GM12878 (cell line): ENCODE measurements around the gene ANKRD13B. TPM values are rescaled to one million over a fixed set of nuclear protein-coding genes. Genes with fewer than 3 reads are reported as not detected.
A peak's percentile ranks its signal among the peaks of the same experiment; 100 is the strongest.

Experiments used
- CHD2 ChIP-seq: IDR thresholded peaks from 2 replicates; pipeline ENCODE4 v1.6.1; 2011; ENCODE audit warnings: low read depth, low read length, improper control_type of control experiment, borderline replicate concordance
- EED ChIP-seq: sonication (generic); IDR thresholded peaks from 2 replicates; pipeline ENCODE4 v1.6.1; 2016; ENCODE audit warnings: antibody characterized with exemption, low read depth
- EGR1 ChIP-seq, 2 experiments: IDR thresholded peaks; 1 replicate in 1 of 2; 2 replicates in 1 of 2; pipeline ENCODE4 v1.6.1; 2011 to 2012; ENCODE audit warnings: low read depth in 2 of 2, low read length in 2 of 2, borderline replicate concordance in 1 of 2, mild to moderate bottlenecking in 1 of 2, moderate library complexity in 1 of 2
- HDGF ChIP-seq: fragments of 450-650 bp; IDR thresholded peaks from 2 replicates; pipeline ENCODE4 v1.6.1; 2016; ENCODE audit warnings: antibody characterized with exemption
- NFYB ChIP-seq: IDR thresholded peaks from 2 replicates; pipeline ENCODE4 v1.6.1; 2011; ENCODE audit warnings: low read depth, mild to moderate bottlenecking, low read length, improper control_type of control experiment, moderate library complexity; ENCODE audit not compliant: insufficient read depth
- PAX5 ChIP-seq: IDR thresholded peaks from 2 replicates; pipeline ENCODE4 v1.6.1; 2011; ENCODE audit warnings: low read depth, low read length, borderline replicate concordance
- POLR2AphosphoS5 ChIP-seq: IDR thresholded peaks from 2 replicates; pipeline ENCODE4 v1.6.1; 2011; ENCODE audit warnings: mild to moderate bottlenecking, low read length, inconsistent platforms
- RELA ChIP-seq: fragments of 450-650 bp; IDR thresholded peaks from 2 replicates; pipeline ENCODE4 v1.8.0; 2014; ENCODE audit warnings: borderline replicate concordance; ENCODE audit not compliant: partially characterized antibody
- STAT3 ChIP-seq: IDR thresholded peaks from 2 replicates; pipeline ENCODE4 v1.6.1; 2011; ENCODE audit warnings: low read depth, low read length, improper control_type of control experiment
- TAF1 ChIP-seq: IDR thresholded peaks from 2 replicates; pipeline ENCODE4 v1.6.1; 2011; ENCODE audit warnings: mild to moderate bottlenecking, low read depth, low read length, borderline replicate concordance
- TARDBP ChIP-seq: IDR thresholded peaks from 2 replicates; pipeline ENCODE4 v1.6.1; 2016; ENCODE audit warnings: borderline replicate concordance
- ZNF274 ChIP-seq: IDR thresholded peaks from one replicate; pipeline ENCODE4 v1.8.0; 2011; ENCODE audit not compliant: insufficient read length, insufficient read depth
- polyA plus RNA-seq, 11 experiments: library from polyadenylated mRNA; depleted of rRNA in 4 of 11; unstranded in 6 of 11; stranded (reverse) in 5 of 11; fragments of >200 nt; fragmentation: Nextera tagmentation in 4 of 11; fragmentation: Illumina TruSeq in 1 of 11; extraction: Ambion mirVana in 4 of 11; extraction: Trizol in 1 of 11; gene quantifications; 1 replicate in 1 of 11; 2 replicates in 10 of 11; pipeline versions ENCODE4 v1.2.1 to v1.2.3, GENCODE V29; 2011 to 2016; ENCODE audit warnings: inconsistent platforms in 2 of 11, missing spikeins in 2 of 11, low read depth in 1 of 11
- total RNA-seq, 4 experiments: library from RNA; depleted of rRNA in 3 of 4; stranded (reverse); fragments of >200 nt in 3 of 4; fragmentation: Illumina TruSeq in 1 of 4; extraction: Trizol in 1 of 4; gene quantifications; 2 replicates each; pipeline versions ENCODE4 v1.2.1 to v1.2.3, GENCODE V29; 2013 to 2021
- TF ChIP-seq, protein P1 (sequence below): IDR thresholded peaks from 2 replicates; pipeline ENCODE4 v1.6.1; 2012; ENCODE audit warnings: mild to moderate bottlenecking, low read depth, low read length
- TF ChIP-seq, protein P2 (sequence below): fragments of 450-650 bp; IDR thresholded peaks from 2 replicates; pipeline ENCODE4 v1.6.1; 2014; ENCODE audit warnings: mild to moderate bottlenecking
- TF ChIP-seq, protein P3 (sequence below): fragments of 450-650 bp; conservative IDR thresholded peaks from 2 replicates; pipeline ENCODE4 v1.6.1; 2017; ENCODE audit warnings: mild to moderate bottlenecking, moderate library complexity
- TF ChIP-seq, protein P4 (sequence below): IDR thresholded peaks from 2 replicates; pipeline ENCODE4 v1.6.1; 2011; ENCODE audit warnings: borderline replicate concordance, low read depth, mild to moderate bottlenecking, moderate library complexity, mixed read lengths, low read length; ENCODE audit not compliant: insufficient read depth; ENCODE audit errors: extremely low read length
- TF ChIP-seq, protein P5 (sequence below): fragments of 450-650 bp; formaldehyde crosslinking; IDR thresholded peaks from 2 replicates; pipeline ENCODE4 v1.5.0; 2022; ENCODE audit warnings: mild to moderate bottlenecking, missing genetic modification characterization

ANKRD13B gene
- total and polyA plus RNA-seq, 10 of the 15 experiments (the other 5 are each of a cell fraction or from before 2014, with no cell fraction given) = 0.18 to 15.0 (median 2.8) TPM

DNA sequence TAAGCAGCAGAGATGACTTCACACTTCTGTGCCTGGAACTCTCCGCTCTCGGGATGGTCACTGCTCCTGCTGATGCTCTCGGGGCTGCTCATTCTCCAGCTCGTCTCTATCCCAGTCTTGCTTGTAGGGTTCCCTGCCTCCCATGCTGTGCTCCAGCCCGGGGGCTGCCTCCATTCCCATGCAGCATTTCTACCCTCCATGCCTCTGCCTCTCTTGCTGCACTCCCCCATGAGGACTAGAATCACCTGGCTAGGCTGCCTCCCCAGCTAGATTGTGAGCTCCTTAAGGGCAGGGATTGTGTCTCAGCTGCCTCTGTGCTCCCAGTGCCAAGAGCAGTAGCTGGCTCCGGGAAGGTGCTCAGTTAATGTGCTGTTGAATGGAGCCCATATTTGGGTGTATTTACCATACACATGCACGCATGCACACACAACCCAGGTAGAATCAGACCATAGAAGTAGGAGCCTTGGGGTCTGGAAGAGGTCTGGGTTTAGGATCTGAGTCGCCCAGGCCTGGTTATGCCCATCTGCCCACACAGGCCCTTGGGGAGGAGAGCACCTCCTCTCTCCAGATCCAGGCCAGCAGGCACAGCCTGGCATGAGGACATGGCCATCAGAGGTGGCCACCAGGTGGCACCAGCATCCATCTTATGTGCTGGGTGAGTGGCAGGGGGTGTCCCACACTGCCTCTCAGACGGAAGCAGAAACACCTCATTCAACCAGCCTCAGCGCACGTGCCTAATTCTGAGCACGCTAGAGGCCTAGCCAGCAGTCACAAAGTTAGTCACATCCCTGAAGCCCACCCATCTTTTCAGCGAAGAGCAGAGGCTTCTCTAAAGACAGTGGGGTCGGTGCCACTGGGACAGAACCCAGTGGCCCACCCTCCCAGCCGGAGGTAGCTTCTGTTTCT is 12.8 kb upstream of the ANKRD13B start (continued):
- TF ChIP-seq, protein P1, sequence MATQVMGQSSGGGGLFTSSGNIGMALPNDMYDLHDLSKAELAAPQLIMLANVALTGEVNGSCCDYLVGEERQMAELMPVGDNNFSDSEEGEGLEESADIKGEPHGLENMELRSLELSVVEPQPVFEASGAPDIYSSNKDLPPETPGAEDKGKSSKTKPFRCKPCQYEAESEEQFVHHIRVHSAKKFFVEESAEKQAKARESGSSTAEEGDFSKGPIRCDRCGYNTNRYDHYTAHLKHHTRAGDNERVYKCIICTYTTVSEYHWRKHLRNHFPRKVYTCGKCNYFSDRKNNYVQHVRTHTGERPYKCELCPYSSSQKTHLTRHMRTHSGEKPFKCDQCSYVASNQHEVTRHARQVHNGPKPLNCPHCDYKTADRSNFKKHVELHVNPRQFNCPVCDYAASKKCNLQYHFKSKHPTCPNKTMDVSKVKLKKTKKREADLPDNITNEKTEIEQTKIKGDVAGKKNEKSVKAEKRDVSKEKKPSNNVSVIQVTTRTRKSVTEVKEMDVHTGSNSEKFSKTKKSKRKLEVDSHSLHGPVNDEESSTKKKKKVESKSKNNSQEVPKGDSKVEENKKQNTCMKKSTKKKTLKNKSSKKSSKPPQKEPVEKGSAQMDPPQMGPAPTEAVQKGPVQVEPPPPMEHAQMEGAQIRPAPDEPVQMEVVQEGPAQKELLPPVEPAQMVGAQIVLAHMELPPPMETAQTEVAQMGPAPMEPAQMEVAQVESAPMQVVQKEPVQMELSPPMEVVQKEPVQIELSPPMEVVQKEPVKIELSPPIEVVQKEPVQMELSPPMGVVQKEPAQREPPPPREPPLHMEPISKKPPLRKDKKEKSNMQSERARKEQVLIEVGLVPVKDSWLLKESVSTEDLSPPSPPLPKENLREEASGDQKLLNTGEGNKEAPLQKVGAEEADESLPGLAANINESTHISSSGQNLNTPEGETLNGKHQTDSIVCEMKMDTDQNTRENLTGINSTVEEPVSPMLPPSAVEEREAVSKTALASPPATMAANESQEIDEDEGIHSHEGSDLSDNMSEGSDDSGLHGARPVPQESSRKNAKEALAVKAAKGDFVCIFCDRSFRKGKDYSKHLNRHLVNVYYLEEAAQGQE = no peak
- TF ChIP-seq EGR1 (IDR thresholded peaks at IDR 0.05; ENCODE audit: borderline replicate concordance in 1 of 2, low read depth in 2 of 2, low read length in 2 of 2) = no peak
- TF ChIP-seq HDGF = peak; percentile 91
- no peak for TF ChIP-seq EED
- TF ChIP-seq CHD2 = 0 out of 2 replicates have a peak, but pooled peaks have one; percentile 14
- TF ChIP-seq TARDBP = 0 out of 2 replicates have a peak, but pooled peaks have one; percentile 22
- TF ChIP-seq ZNF274 = no peak
- no peak for TF ChIP-seq PAX5
- TF ChIP-seq, protein P2, sequence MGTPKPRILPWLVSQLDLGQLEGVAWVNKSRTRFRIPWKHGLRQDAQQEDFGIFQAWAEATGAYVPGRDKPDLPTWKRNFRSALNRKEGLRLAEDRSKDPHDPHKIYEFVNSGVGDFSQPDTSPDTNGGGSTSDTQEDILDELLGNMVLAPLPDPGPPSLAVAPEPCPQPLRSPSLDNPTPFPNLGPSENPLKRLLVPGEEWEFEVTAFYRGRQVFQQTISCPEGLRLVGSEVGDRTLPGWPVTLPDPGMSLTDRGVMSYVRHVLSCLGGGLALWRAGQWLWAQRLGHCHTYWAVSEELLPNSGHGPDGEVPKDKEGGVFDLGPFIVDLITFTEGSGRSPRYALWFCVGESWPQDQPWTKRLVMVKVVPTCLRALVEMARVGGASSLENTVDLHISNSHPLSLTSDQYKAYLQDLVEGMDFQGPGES = no peak
- TF ChIP-seq, protein P3, sequence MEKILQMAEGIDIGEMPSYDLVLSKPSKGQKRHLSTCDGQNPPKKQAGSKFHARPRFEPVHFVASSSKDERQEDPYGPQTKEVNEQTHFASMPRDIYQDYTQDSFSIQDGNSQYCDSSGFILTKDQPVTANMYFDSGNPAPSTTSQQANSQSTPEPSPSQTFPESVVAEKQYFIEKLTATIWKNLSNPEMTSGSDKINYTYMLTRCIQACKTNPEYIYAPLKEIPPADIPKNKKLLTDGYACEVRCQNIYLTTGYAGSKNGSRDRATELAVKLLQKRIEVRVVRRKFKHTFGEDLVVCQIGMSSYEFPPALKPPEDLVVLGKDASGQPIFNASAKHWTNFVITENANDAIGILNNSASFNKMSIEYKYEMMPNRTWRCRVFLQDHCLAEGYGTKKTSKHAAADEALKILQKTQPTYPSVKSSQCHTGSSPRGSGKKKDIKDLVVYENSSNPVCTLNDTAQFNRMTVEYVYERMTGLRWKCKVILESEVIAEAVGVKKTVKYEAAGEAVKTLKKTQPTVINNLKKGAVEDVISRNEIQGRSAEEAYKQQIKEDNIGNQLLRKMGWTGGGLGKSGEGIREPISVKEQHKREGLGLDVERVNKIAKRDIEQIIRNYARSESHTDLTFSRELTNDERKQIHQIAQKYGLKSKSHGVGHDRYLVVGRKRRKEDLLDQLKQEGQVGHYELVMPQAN = no peak
- peak; percentile 84 for TF ChIP-seq RELA
- TF ChIP-seq POLR2AphosphoS5 = no peak
- TF ChIP-seq, protein P4, sequence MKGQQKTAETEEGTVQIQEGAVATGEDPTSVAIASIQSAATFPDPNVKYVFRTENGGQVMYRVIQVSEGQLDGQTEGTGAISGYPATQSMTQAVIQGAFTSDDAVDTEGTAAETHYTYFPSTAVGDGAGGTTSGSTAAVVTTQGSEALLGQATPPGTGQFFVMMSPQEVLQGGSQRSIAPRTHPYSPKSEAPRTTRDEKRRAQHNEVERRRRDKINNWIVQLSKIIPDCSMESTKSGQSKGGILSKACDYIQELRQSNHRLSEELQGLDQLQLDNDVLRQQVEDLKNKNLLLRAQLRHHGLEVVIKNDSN = peak; percentile 66
- no peak for TF ChIP-seq NFYB
- 0 out of 2 replicates have a peak, but pooled peaks have one; percentile 29 for TF ChIP-seq STAT3
- TF ChIP-seq, protein P5, sequence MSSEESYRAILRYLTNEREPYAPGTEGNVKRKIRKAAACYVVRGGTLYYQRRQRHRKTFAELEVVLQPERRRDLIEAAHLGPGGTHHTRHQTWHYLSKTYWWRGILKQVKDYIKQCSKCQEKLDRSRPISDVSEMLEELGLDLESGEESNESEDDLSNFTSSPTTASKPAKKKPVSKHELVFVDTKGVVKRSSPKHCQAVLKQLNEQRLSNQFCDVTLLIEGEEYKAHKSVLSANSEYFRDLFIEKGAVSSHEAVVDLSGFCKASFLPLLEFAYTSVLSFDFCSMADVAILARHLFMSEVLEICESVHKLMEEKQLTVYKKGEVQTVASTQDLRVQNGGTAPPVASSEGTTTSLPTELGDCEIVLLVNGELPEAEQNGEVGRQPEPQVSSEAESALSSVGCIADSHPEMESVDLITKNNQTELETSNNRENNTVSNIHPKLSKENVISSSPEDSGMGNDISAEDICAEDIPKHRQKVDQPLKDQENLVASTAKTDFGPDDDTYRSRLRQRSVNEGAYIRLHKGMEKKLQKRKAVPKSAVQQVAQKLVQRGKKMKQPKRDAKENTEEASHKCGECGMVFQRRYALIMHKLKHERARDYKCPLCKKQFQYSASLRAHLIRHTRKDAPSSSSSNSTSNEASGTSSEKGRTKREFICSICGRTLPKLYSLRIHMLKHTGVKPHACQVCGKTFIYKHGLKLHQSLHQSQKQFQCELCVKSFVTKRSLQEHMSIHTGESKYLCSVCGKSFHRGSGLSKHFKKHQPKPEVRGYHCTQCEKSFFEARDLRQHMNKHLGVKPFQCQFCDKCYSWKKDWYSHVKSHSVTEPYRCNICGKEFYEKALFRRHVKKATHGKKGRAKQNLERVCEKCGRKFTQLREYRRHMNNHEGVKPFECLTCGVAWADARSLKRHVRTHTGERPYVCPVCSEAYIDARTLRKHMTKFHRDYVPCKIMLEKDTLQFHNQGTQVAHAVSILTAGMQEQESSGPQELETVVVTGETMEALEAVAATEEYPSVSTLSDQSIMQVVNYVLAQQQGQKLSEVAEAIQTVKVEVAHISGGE (CRISPR knock-in tag) = no peak
- TF ChIP-seq TAF1 = no peak
